BJ (cell line): ENCODE data around the gene CCDC148. TPM values are rescaled to one million over a fixed set of nuclear protein-coding genes. Genes with fewer than 3 reads are reported as not detected.

Experiments used
- CTCF ChIA-PET: fragments of 350-600 bp; formaldehyde crosslinking; extraction: SDS; loops from one replicate; lab custom pipeline; 2021; ENCODE audit warnings: antibody characterized with exemption, inconsistent platforms; lab: Yijun Ruan, JAX
- POLR2A ChIA-PET: fragments of 300-600 bp; sonication (Branson Sonifier 250); formaldehyde crosslinking; extraction: SDS; loops from one replicate; lab custom pipeline; 2021; ENCODE audit warnings: antibody characterized with exemption; lab: Charles Lee
- DNase-seq: peaks from one replicate; pipeline ENCODE4 v3.0.0-alpha.2; 2011; ENCODE audit warnings: low read depth
- H3K27me3 ChIP-seq: 2 replicates; pipeline ENCODE4 v1.6.0; 2011; ENCODE audit warnings: low read length; ENCODE audit not compliant: control insufficient read depth, insufficient read depth
- H3K36me3 ChIP-seq: 2 replicates; pipeline ENCODE4 v1.5.1; 2011; ENCODE audit warnings: low read length; ENCODE audit not compliant: control insufficient read depth, insufficient read depth
- H3K4me3 ChIP-seq: 2 replicates; pipeline ENCODE4 v1.5.1; 2011; ENCODE audit warnings: low read depth, mild to moderate bottlenecking, control low read depth, low read length
- CTCF ChIP-seq: IDR thresholded peaks from 2 replicates; pipeline ENCODE4 v1.5.1; 2011; ENCODE audit warnings: low read depth, mild to moderate bottlenecking, control low read depth, inconsistent platforms, low read length, moderate library complexity; ENCODE audit not compliant: insufficient read depth
- polyA plus RNA-seq: library from polyadenylated mRNA; depleted of rRNA; stranded (reverse); fragments of >200 nt; gene quantifications from 2 replicates; pipeline ENCODE4 v1.2.3, GENCODE V29; 2011

CCDC148 gene
- polyA plus RNA-seq, 1 experiment, result 0.75 TPM

- DNase-seq, result no peak
- no peak overlapping the region for H3K4me3 ChIP-seq
- POLR2A ChIA-PET, result no interaction called here
Observed at GRCh38 chr2:158464426-158465281, 8.1 kb upstream of the CCDC148 start.

GRCh38 chr2:158463496-158464095 is 7.0 kb upstream of the CCDC148 start:
- Histone ChIP-seq H3K4me3 (no peak overlapping the region), H3K27me3 (no peaks in the 10 kb centered on the region), H3K36me3 (no peaks in the 10 kb centered on the region)
- no peak for TF ChIP-seq CTCF
- CTCF ChIA-PET, result interaction anchor here (0.8 kb wide), 1 partner anchor 10 kb away, joined by 3 read pairs; no protein-coding TSS in a partner anchor
- DNase-seq, result no peak
- POLR2A ChIA-PET, result no interaction called here

More at GRCh38 chr2:158464426-158465281, 8.1 kb upstream of the CCDC148 start:
- Histone ChIP-seq H3K36me3 (no peaks in the 10 kb centered on the region), H3K27me3 (no peaks in the 10 kb centered on the region)
- TF ChIP-seq CTCF, result peak; percentile 43
- CTCF ChIA-PET, result interaction anchor here (0.8 to 1.3 kb wide), 3 partner anchors 9 to 281 kb away, joined by 3 to 6 read pairs (median 3); no protein-coding TSS in a partner anchor

- no peak for DNase-seq
- ChIA-PET CTCF (no interaction called here), POLR2A (no interaction called here)
- Histone ChIP-seq H3K4me3 (no peak overlapping the region), H3K36me3 (no peaks in the 10 kb centered on the region), H3K27me3 (no peaks in the 10 kb centered on the region)
- 0 out of 2 replicates have a peak, but pooled peaks have one; percentile 18 for TF ChIP-seq CTCF
Observed at GRCh38 chr2:158460632-158461297, 4.2 kb upstream of the CCDC148 start.

- Histone ChIP-seq H3K36me3 (no peaks in the 10 kb centered on the region), H3K27me3 (no peaks in the 10 kb centered on the region), H3K4me3 (peak overlapping the region; percentile 97)
- ChIA-PET CTCF (interaction anchor here (0.6 to 3.3 kb wide), 6 partner anchors 49 to 435 kb away, joined by 3 to 16 read pairs (median 4); no protein-coding TSS in a partner anchor), POLR2A (interaction anchor here (0.7 kb wide), 1 partner anchor 376 kb away, joined by 3 read pairs; no protein-coding TSS in a partner anchor)
- no peak for TF ChIP-seq CTCF
- no peak for DNase-seq
Observed at GRCh38 chr2:158459161-158460003, 2.8 kb upstream of the CCDC148 start.
